ENCODE measurements around the gene GALNT14. TPM values are rescaled to one million over a fixed set of nuclear protein-coding genes. Genes with fewer than 3 reads are reported as not detected.
A peak's percentile ranks its signal among the peaks of the same experiment; 100 is the strongest.

Gene GALNT14
- total RNA-seq, 3 donors from 2014 or later: 0.33 to 1.3 (median 0.98) TPM

DNA sequence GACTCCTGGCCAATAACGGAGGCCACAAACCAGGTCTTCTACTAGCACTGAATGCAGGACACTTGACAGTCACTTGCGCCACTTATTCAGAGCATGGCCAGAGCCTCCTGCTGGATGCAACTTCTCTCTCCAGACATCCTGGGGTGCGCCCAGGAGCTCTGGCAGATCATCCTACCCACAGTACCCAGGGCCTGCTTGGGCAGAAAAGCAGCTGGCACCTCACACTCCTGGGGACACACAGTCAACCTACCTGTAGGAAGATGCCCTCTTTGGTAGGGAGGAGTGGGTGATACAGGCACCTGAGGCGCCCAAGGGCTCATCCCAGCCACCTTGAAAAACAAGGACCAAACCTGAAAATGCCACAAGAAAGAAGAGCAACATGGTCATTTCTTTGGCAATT, 13.3 kb downstream of the GALNT14 start:
- ATAC-seq: peak in 1 of 2 donors; percentile 18
- Mint-ChIP-seq H3K9me3 (no peaks in the 10 kb centered on the region), H3K4me1 (ENCODE audit: low read depth) (no peaks in the 10 kb centered on the region), H3K27me3 (ENCODE audit: low read depth) (peaks cover 7% of the 10 kb centered on the region), H3K4me3 (no peak overlapping the region), H3K36me3 (ENCODE audit: insufficient read depth) (no peaks in the 10 kb centered on the region)
- no peak for DNase-seq

DNA sequence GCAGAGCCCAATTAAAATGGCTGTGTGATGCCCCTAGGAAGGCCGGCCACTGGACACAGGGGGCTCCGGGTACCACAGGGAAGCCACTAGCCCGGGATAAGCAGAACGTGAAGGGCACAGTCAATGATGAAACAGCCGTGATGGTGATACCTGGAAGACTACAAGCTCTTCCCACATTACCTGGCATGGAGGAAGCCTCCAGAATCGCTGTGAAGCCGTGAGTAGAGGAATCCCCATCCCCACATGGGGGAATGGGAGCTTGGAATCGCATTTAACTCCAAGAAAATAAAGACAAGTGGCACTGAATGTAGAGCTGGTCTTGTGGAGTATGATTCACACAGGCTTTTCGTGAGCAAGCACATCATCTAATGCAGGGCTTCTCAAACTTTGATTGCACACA, 16.1 kb downstream of the GALNT14 start:
- Mint-ChIP-seq H3K36me3 (ENCODE audit: insufficient read depth) (no peaks in the 10 kb centered on the region), H3K27me3 (ENCODE audit: low read depth) (peaks cover 4% of the 10 kb centered on the region), H3K4me3 (no peak overlapping the region), H3K9me3 (no peaks in the 10 kb centered on the region), H3K4me1 (ENCODE audit: low read depth) (no peaks in the 10 kb centered on the region)
- DNase-seq (no peak), ATAC-seq (no peak)

DNA sequence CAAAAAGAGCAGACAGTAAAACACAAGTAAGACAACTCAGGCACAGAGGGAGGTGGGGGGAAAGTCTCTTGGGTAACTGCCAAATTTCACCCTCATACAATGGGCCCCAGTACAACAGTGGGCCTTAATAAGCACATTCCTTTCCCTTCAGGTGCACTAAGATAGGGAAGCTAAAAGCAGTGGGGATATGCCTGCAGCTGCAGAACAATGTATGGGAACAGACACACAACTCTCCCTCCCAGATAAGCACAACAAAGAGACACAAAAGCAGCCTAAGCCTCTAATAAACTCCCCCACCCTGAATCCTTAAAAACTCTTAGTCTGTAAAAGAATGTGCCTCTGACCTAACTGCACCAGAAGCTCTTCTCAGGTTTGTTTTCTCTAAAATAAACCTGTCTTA, 24.5 kb downstream of the GALNT14 start:
- no peaks in the 10 kb centered on the region for H3K36me3 Mint-ChIP-seq (ENCODE audit: insufficient read depth)
- ATAC-seq (no peak), DNase-seq (no peak)
- no peaks in the 10 kb centered on the region for H3K9me3 Mint-ChIP-seq
- H3K4me3 Mint-ChIP-seq: no peak overlapping the region
- H3K4me1 Mint-ChIP-seq (ENCODE audit: low read depth): no peaks in the 10 kb centered on the region
- peaks cover 24% of the 10 kb centered on the region for H3K27me3 Mint-ChIP-seq (ENCODE audit: low read depth)

DNA sequence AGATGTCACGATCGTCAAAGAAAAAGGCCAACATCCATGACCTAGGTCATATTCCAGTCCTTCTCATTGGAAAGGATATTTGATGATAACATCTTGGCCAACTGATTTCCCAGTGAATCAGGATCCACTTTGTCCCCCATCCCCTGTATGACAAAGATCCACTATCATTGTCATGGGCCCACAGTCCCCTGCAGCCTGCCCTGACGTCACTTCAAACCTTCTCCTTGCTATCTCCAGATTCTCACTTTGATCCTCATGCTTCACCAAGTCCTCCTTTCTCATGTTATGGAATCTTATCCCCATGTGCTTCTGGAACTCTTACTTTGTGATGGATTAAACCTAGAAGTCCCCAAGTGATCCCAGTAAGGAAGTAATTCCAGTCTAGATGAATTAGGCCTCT, 25.7 kb downstream of the GALNT14 start:
- no peak for ATAC-seq
- peaks cover 24% of the 10 kb centered on the region for H3K27me3 Mint-ChIP-seq (ENCODE audit: low read depth)
- H3K36me3 Mint-ChIP-seq (ENCODE audit: insufficient read depth): no peaks in the 10 kb centered on the region
- H3K9me3 Mint-ChIP-seq: no peaks in the 10 kb centered on the region
- H3K4me1 Mint-ChIP-seq (ENCODE audit: low read depth): no peaks in the 10 kb centered on the region
- no peak overlapping the region for H3K4me3 Mint-ChIP-seq
- DNase-seq: no peak

DNA sequence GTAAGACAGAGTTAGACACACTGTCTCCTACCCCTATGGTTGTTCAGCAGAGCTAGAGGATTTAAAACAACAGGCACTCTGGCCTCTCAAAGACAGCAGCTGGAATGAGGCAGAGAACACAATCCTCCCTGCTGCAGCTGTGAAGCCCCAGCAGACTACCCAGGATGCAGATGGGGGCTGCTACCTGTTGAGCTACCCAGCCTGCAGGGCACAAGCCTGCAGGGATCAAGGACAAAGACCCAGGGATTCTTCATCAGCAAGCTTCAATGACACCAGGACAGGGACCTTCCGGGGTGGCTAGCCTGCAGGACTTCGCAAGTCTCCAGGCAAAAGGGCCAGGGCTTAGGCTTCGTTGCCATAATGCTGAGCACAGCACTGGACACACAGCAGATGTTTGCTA, 27.2 kb downstream of the GALNT14 start:
- Mint-ChIP-seq H3K4me3 (no peak overlapping the region), H3K36me3 (ENCODE audit: insufficient read depth) (no peaks in the 10 kb centered on the region), H3K4me1 (ENCODE audit: low read depth) (no peaks in the 10 kb centered on the region), H3K27me3 (ENCODE audit: low read depth) (peaks cover 24% of the 10 kb centered on the region), H3K9me3 (no peaks in the 10 kb centered on the region)
- ATAC-seq (no peak), DNase-seq (no peak)

DNA sequence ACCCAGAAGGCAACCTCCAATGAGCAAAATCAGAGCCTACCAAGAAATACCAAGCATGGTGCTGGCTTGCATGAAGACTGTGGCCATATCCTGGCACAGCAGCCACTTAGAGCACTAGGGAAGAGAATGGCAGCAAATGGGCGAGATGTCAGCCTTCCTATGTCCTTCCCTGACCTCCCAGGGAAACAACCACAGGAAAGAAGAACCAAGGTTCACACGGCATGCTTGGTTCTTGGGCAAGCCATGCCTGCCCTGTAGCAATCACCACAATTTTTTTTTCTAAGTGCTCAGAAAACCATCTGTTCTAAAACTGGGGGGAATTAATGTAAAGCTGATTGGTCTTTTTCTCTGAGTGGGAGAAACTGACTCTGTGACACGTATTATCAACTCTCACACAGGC, 27.8 kb downstream of the GALNT14 start:
- no peak overlapping the region for H3K4me3 Mint-ChIP-seq
- no peaks in the 10 kb centered on the region for H3K9me3 Mint-ChIP-seq
- no peaks in the 10 kb centered on the region for H3K36me3 Mint-ChIP-seq (ENCODE audit: insufficient read depth)
- H3K4me1 Mint-ChIP-seq (ENCODE audit: low read depth): no peaks in the 10 kb centered on the region
- DNase-seq (no peak), ATAC-seq (no peak)
- peaks cover 24% of the 10 kb centered on the region for H3K27me3 Mint-ChIP-seq (ENCODE audit: low read depth)

DNA sequence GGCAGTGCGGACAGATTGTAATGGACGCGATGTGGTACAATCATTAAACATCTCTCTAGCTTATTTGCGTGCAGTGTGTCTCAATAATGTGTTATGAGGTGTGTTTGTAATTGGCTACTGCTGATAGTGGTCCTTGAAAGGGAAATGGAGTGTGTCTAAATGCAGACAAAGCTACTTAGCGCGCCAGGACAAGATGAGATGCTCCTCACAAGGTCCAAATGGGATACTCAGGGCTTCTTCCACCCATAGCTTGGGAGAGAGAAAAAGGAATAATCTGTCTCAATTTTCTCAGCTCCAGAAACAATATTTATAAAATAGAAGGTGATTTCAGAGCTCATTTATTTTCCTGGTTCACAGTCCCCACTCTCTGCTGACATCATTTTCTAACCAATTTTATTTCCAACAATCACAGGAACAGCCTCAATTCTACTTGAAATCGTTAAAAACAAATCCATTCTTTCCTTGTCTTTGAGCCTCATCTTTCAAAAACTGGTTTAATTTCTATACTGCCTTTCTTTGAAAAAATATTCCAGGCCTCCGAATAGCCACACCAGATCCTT, 28.5 kb downstream of the GALNT14 start:
- H3K36me3 Mint-ChIP-seq (ENCODE audit: insufficient read depth): no peaks in the 10 kb centered on the region
- H3K4me3 Mint-ChIP-seq: no peak overlapping the region
- ATAC-seq (no peak), DNase-seq (no peak)
- no peaks in the 10 kb centered on the region for H3K4me1 Mint-ChIP-seq (ENCODE audit: low read depth)
- peaks cover 21% of the 10 kb centered on the region for H3K27me3 Mint-ChIP-seq (ENCODE audit: low read depth)
- no peaks in the 10 kb centered on the region for H3K9me3 Mint-ChIP-seq

DNA sequence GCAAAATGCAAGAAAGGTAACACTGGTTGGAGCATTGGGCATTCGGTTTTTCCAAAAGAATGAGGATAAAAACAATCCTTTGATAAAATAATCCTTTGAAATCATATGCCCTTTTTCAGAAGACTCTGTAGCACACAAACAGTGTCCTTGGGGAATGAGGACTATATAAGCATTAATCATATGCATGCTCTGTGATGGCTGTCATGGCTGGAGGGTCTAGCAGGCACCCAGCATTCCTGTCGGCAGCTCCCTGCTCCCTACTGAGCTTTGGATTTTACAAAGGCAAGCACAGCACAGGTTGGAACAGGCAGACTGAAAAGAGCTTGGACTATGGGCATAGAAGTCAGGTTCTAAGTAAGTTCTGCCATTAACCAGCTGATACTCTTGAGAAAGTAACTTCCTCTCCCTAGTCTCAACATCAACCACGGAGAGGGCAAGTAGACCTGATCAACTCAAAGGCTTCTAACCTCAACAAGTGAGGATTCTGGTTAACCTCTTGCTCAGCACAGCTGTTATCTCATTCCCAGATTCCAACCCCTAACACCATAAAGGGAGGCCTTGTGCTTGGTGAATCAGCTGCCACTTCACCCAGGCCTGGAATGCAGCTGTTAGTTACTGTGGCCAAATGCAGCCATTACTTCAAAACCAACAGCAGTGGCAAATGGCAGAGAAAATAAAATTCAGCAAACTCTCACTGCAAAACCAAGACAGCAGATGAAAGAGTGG, 29.5 kb downstream of the GALNT14 start:
- H3K4me1 Mint-ChIP-seq (ENCODE audit: low read depth): no peaks in the 10 kb centered on the region
- DNase-seq (no peak), ATAC-seq (no peak)
- H3K36me3 Mint-ChIP-seq (ENCODE audit: insufficient read depth): no peaks in the 10 kb centered on the region
- no peaks in the 10 kb centered on the region for H3K9me3 Mint-ChIP-seq
- peaks cover 15% of the 10 kb centered on the region for H3K27me3 Mint-ChIP-seq (ENCODE audit: low read depth)
- H3K4me3 Mint-ChIP-seq: no peak overlapping the region

DNA sequence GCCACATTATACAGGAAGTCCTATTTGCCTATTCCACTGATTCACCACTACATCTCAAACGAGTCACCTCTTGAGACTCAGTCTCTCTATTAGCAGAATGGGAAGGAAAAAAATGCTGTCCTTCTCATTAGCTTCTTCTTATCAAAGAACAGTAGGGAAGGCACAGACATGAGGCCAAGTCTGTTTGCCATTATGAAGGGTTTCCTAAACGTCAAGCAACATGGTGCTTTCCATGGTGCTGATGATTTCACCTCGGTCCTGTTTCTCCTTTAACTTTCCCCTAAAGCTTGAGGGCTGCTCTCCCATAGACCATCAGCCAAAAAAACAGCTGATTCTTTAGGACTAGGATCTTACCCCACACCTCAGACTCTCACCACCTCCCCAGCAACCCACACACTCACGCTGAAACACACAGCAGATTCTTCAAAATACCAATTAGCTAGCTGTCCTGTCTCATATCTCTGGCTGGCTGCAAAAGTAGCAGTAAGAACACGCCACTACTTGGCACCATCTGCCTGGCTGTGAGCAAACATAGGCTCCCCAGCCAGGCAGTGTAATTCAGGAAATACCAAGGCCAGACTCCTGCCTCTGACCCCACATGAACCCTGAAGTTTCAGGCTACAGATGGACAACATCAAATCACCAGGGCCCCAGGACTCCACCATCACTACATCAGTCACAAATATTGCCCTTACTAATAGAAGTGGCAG, 30.5 kb downstream of the GALNT14 start:
- Mint-ChIP-seq H3K4me3 (no peak overlapping the region), H3K27me3 (ENCODE audit: low read depth) (peaks cover 18% of the 10 kb centered on the region), H3K4me1 (ENCODE audit: low read depth) (no peaks in the 10 kb centered on the region), H3K9me3 (no peaks in the 10 kb centered on the region), H3K36me3 (ENCODE audit: insufficient read depth) (no peaks in the 10 kb centered on the region)
- DNase-seq (no peak), ATAC-seq (no peak)

DNA sequence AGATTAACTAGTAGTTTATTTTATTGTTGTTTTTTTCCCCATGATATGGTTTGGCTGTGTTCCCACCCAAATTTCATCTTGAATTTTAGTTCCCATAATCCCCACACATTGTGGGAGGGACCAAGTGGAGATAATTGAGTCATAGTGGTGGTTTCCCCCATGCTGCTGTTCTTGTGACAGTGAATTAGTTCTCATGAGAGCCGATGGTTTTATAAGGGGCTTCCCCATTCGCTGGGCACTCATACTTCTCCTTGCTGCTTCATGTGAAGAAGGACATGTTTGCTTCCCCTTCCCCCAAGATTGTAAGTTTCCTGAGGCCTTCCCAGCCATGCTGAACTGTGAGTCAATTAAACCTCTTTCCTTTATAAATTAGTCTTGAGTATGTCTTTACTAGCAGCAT, 36.5 kb downstream of the GALNT14 start:
- peaks cover 8% of the 10 kb centered on the region for H3K27me3 Mint-ChIP-seq (ENCODE audit: low read depth)
- ATAC-seq (no peak), DNase-seq (no peak)
- H3K4me3 Mint-ChIP-seq: no peak overlapping the region
- H3K9me3 Mint-ChIP-seq: no peaks in the 10 kb centered on the region
- no peaks in the 10 kb centered on the region for H3K36me3 Mint-ChIP-seq (ENCODE audit: insufficient read depth)
- H3K4me1 Mint-ChIP-seq (ENCODE audit: low read depth): no peaks in the 10 kb centered on the region

DNA sequence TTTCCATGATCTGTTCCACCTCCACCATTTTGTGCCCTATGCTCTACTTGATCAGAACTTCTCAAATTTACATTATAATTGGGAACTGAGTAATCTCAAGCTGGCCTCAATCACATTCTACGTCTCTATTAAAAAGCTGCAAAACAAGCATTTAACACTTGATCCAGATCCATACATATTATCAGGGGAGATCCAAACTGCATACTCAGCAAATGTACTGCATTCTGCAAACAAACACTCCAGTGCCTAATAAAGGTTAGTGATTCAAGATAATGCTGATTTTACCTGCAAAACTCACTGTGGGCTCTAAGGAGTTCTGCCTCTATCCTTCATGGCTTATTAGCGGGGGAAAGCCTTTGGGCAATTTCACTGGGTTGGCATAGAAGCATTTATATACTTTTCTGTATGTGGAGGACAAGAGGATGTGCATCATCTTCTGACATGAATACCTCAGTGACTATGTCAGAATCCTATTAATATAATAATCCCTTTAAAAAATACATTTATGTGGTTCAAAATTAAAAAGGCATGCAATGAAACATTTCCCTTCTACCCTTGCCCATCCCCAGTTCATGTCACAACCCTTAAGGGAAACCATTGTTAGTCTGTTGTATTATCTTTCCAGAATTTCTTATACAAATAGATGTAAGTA, 40.2 kb downstream of the GALNT14 start:
- no peak for ATAC-seq
- H3K9me3 Mint-ChIP-seq: no peaks in the 10 kb centered on the region
- peaks cover 6% of the 10 kb centered on the region for H3K27me3 Mint-ChIP-seq (ENCODE audit: low read depth)

DNA sequence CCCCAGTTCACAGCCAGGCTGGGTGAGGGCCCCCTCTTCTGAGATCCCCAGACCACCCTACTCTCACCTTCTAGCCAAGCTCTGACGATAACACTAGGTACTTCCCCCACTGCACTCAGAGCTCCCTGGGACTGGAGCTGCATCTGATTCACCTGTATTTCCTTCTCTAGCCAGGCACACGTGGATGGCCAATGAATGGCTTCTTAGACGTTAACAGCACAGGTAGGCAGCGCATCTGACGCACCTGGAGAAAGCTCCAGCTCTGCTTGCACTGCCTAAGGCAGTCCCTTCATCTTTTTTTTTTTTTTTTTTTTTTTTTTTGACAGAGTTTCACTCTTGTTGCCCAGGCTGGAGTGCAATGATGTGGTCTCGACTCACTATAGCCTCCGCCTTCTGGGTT, 48.1 kb downstream of the GALNT14 start:
- no peak for DNase-seq
- H3K9me3 Mint-ChIP-seq: no peaks in the 10 kb centered on the region

More for the DNA sequence above, 40.2 kb downstream of the GALNT14 start:
- no peak for DNase-seq
- no peaks in the 10 kb centered on the region for H3K4me1 Mint-ChIP-seq (ENCODE audit: low read depth)
- H3K4me3 Mint-ChIP-seq: no peak overlapping the region
- no peaks in the 10 kb centered on the region for H3K36me3 Mint-ChIP-seq (ENCODE audit: insufficient read depth)

DNA sequence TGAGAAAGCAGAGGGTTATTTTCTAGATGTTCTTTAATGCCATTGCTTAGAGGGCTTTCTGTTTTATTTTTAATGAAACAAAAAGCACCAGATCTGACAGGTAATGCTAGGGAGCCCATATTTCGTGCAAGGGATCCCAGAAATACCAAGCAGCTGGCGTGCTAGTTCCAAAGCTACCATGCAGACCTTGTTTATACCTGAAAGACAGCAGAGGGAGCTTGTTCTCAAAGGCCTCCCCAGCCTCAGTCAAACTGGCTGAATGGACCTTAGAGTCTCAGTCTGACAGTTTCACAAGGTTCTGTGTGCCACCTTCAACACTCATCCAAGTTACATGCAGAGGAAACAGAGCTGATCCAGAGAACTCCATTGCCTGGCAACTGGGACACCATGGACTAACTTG, 48.6 kb downstream of the GALNT14 start:
- no peak for ATAC-seq
- H3K27me3 Mint-ChIP-seq (ENCODE audit: low read depth): peaks cover 2% of the 10 kb centered on the region
- no peaks in the 10 kb centered on the region for H3K4me1 Mint-ChIP-seq (ENCODE audit: low read depth)
- H3K36me3 Mint-ChIP-seq (ENCODE audit: insufficient read depth): no peaks in the 10 kb centered on the region
- no peak overlapping the region for H3K4me3 Mint-ChIP-seq
- no peaks in the 10 kb centered on the region for H3K9me3 Mint-ChIP-seq
- DNase-seq: no peak

More for the DNA sequence above, 48.1 kb downstream of the GALNT14 start:
- Mint-ChIP-seq H3K4me1 (ENCODE audit: low read depth) (no peaks in the 10 kb centered on the region), H3K27me3 (ENCODE audit: low read depth) (peaks cover 3% of the 10 kb centered on the region), H3K4me3 (no peak overlapping the region), H3K36me3 (ENCODE audit: insufficient read depth) (no peaks in the 10 kb centered on the region)
- ATAC-seq: no peak

DNA sequence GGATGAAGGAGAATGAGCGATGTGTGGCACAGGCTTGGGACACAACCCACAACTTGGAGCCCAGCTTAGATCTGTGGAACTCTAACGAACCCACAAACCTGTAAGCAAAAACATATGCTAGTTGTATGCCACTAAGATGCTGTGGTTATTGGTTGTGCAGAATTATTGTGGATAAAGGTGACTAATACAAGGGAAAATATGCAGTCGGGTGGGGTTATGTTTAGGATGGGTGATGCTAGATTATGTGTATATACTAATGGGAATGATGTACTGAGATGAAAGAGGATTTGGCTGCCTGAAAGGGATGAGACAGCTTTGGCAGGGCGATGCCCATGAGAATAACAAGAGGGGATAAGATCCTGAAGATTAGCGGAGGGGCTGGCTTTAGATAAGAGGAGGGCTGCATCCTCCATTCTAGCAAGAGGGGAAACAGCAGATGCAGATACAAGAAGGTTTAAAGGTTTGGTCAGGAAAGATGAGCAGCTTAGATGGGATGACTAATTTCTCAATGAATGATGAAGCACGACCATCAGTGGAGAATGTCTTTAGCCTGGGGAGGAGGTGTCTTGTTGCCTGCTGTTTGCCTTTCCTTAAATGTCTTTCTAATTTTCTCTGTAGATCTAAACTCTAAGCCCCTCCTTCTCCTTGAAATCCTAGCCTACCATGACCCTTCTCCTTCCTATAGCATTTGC, 49.6 kb downstream of the GALNT14 start:
- no peak overlapping the region for H3K4me3 Mint-ChIP-seq
- peaks cover 2% of the 10 kb centered on the region for H3K27me3 Mint-ChIP-seq (ENCODE audit: low read depth)
- H3K4me1 Mint-ChIP-seq (ENCODE audit: low read depth): no peaks in the 10 kb centered on the region
- H3K36me3 Mint-ChIP-seq (ENCODE audit: insufficient read depth): no peaks in the 10 kb centered on the region
- H3K9me3 Mint-ChIP-seq: no peaks in the 10 kb centered on the region
- no peak for DNase-seq
- no peak for ATAC-seq

Measured in activated T-cell treated with anti-CD3 and anti-CD28 coated beads, Interleukin-2, amount 50 U/mL, for 4 hours (primary cell).